Activated CD8-positive, alpha-beta memory T cell treated with anti-CD3 and anti-CD28 coated beads, Interleukin-2, amount 50 U/mL, for 24 hours (primary cell): Measurements from ENCODE around the gene KIAA1671.

Experiments used
- DNase-seq: peaks from one replicate; pipeline ENCODE4 v3.0.0-alpha.2; 2020; ENCODE audit errors: extremely low read depth

The KIAA1671 gene

GRCh38 chr22:25039754-25040153 is 87.2 kb downstream of the KIAA1671 start:
- no peak for DNase-seq

- no peak for DNase-seq
These were observed 92.6 kb downstream of the KIAA1671 start for GRCh38 chr22:25045159-25045558.

- DNase-seq = no peak
These were observed 95.6 kb downstream of the KIAA1671 start for GRCh38 chr22:25048071-25048470.

- DNase-seq = no peak
These were observed 96.4 kb downstream of the KIAA1671 start for GRCh38 chr22:25048659-25049647.

GRCh38 chr22:25049770-25050169 is 97.3 kb downstream of the KIAA1671 start:
- DNase-seq = no peak

- no peak for DNase-seq
These were observed 98.0 kb downstream of the KIAA1671 start for GRCh38 chr22:25050566-25050965.

GRCh38 chr22:25051073-25051472 is 98.6 kb downstream of the KIAA1671 start:
- DNase-seq = no peak

- DNase-seq = no peak
These were observed 99.6 kb downstream of the KIAA1671 start for GRCh38 chr22:25051983-25052710.

- DNase-seq = no peak
These were observed 100.8 kb downstream of the KIAA1671 start for GRCh38 chr22:25053153-25053805.

GRCh38 chr22:25054943-25055511 is 102.5 kb downstream of the KIAA1671 start:
- DNase-seq = peak; percentile 47

GRCh38 chr22:25057013-25057881 is 104.7 kb downstream of the KIAA1671 start:
- DNase-seq = peak; percentile 55

- DNase-seq = no peak
These were observed 106.9 kb downstream of the KIAA1671 start for GRCh38 chr22:25059438-25059837.

GRCh38 chr22:25060522-25061071 is 108.1 kb downstream of the KIAA1671 start:
- no peak for DNase-seq

GRCh38 chr22:25061134-25061533 is 108.6 kb downstream of the KIAA1671 start:
- no peak for DNase-seq

GRCh38 chr22:25061605-25062376 is 109.3 kb downstream of the KIAA1671 start:
- DNase-seq = no peak

GRCh38 chr22:25062386-25063085 is 110.0 kb downstream of the KIAA1671 start:
- no peak for DNase-seq

GRCh38 chr22:25064894-25065560 is 112.5 kb downstream of the KIAA1671 start:
- DNase-seq = no peak

- no peak for DNase-seq
These were observed 114.4 kb downstream of the KIAA1671 start for GRCh38 chr22:25066861-25067435.
